Aorta (tissue), 5 donors: ENCODE results near the gene PARL. TPM values are rescaled to one million over a fixed set of nuclear protein-coding genes. Genes with fewer than 3 reads are reported as not detected.

Source experiments
- ATAC-seq: fragments of 200-7000 bp; cut with Tn5 transposase; one replicate; pipeline ENCODE4 v1.9.1; 2022; ENCODE audit warnings: moderate library complexity; ENCODE audit not compliant: low FRiP score
- DNase-seq, 2 donors: peaks; one replicate each; pipeline ENCODE4 v3.0.0-alpha.2; 2020
- H3K27ac ChIP-seq, 2 donors: one replicate each; pipeline ENCODE4 v1.5.1; 2013; ENCODE audit warnings: low read length in 2 of 2, mild to moderate bottlenecking in 2 of 2, moderate library complexity in 2 of 2, control low read depth in 1 of 2, inconsistent platforms in 1 of 2, low read depth in 1 of 2
- H3K27me3 ChIP-seq, 2 donors: one replicate each; pipeline ENCODE4 v1.6.1; 2013; ENCODE audit warnings: control low read depth in 1 of 2, low read length in 1 of 2, mild to moderate bottlenecking in 1 of 2, moderate library complexity in 1 of 2; ENCODE audit not compliant: insufficient read depth in 2 of 2, control insufficient read depth in 1 of 2
- H3K36me3 ChIP-seq, 2 donors: one replicate each; pipeline ENCODE4 v1.6.1; 2013; ENCODE audit warnings: control low read depth in 1 of 2, low read length in 1 of 2, mild to moderate bottlenecking in 1 of 2; ENCODE audit not compliant: insufficient read depth in 2 of 2, control insufficient read depth in 1 of 2
- H3K4me1 ChIP-seq, 2 donors: one replicate each; pipeline ENCODE4 v1.6.1; 2013; ENCODE audit warnings: low read length in 2 of 2, control low read depth in 1 of 2, mild to moderate bottlenecking in 1 of 2, moderate library complexity in 1 of 2; ENCODE audit not compliant: insufficient read depth in 2 of 2, control insufficient read depth in 1 of 2
- H3K4me3 ChIP-seq, 2 donors: one replicate each; pipeline ENCODE4 v1.5.1; 2013; ENCODE audit warnings: low read length in 2 of 2, control low read depth in 1 of 2, mild to moderate bottlenecking in 1 of 2
- H3K9me3 ChIP-seq: one replicate; pipeline ENCODE4 v1.6.1; 2013; ENCODE audit warnings: mild to moderate bottlenecking, low read length; ENCODE audit not compliant: control insufficient read depth
- WGBS, 2 donors: extraction: QIAGEN DNeasy Blood & Tissue Kit; methylation state at CpG; one replicate each; pipeline ENCODE4 v1.1.7; 2013; 5-methylcytosine and 5-hydroxymethylcytosine counted together
- intact Hi-C, 2 donors: fragments of 100-400 bp; cut with DNase I; formaldehyde crosslinking; loops; one replicate each; pipeline versions ENCODE4 v1.14.2 to v1.15.0; 2022
- polyA plus RNA-seq, 2 donors: library from polyadenylated mRNA; stranded (reverse); fragments of 200-250 nt; gene quantifications; one replicate each; pipeline ENCODE4 v1.2.3, GENCODE V29; 2013
- total RNA-seq, 2 donors: library from RNA; stranded (reverse); fragmentation: NEBNext Ultra II Directional; extraction: Animal tissue kit (Norgen Biotek cat#: 25700); gene quantifications; one replicate each; pipeline ENCODE4 v1.2.1, GENCODE V29; 2021
- donor health status: healthy with polysubstance abuse.
- donor health status: Bipolar disorder and iron deficiency.
- donor health status: DM: no; HTN: no; CAD: no.
- donor health status: DM: no; HTN: no; CAD: no.
- donor health status: DM: yes; HTN: yes; CAD: no.

Gene PARL
- total and polyA plus RNA-seq, 4 donors, result 49.5 to 76.4 (median 60.3) TPM

DNA sequence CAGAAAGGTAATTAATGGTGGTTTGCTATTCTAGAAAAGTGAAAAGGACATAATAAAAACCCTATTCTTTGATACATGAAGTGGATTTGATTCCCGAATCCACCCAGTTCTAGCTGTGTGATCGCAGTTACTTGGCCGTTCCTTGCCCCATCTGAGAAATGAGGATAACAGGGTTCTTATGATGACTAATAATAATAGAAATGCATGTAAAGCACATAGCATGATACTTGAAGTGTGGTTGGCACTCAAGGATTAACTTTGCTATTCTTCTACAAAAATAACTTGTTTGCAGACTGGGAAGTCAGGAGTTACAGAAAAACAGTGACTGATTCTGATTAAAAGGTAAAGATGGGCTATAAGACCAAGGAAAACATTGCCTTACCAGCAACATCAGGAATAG, 26.8 kb downstream of the PARL start:
- no peak overlapping the region for H3K27ac ChIP-seq
- H3K36me3 ChIP-seq, result peaks cover 0 to 2% of the 10 kb centered on the region in 2 donors
- ATAC-seq (no peak), DNase-seq (no peak)
- H3K4me3 ChIP-seq, result no peak overlapping the region
- H3K9me3 ChIP-seq, result no peaks in the 10 kb centered on the region
- no peaks in the 10 kb centered on the region for H3K27me3 ChIP-seq
- intact Hi-C loops, result no loop called here
- 92 to 93% methylated on average over 3 of the region's 3 CpGs for WGBS, 2 donors
- no peaks in the 10 kb centered on the region for H3K4me1 ChIP-seq

GRCh38 chr3:183854318-183855035, 30.2 kb downstream of the PARL start:
- H3K36me3 ChIP-seq, result peaks cover 0 to 2% of the 10 kb centered on the region in 2 donors
- intact Hi-C loops, result no loop called here
- no peaks in the 10 kb centered on the region for H3K4me1 ChIP-seq
- ATAC-seq (no peak), DNase-seq (no peak)
- no peak overlapping the region for H3K27ac ChIP-seq
- 66 to 81% methylated on average over 4 of the region's 4 CpGs for WGBS, 2 donors
- H3K4me3 ChIP-seq, result no peak overlapping the region
- H3K9me3 ChIP-seq, result no peaks in the 10 kb centered on the region
- H3K27me3 ChIP-seq, result no peaks in the 10 kb centered on the region

GRCh38 chr3:183845608-183846288, 38.9 kb downstream of the PARL start:
- Histone ChIP-seq H3K4me1 (no peaks in the 10 kb centered on the region), H3K4me3 (no peak overlapping the region), H3K9me3 (no peaks in the 10 kb centered on the region), H3K36me3 (peaks cover 0 to 6% of the 10 kb centered on the region in 2 donors), H3K27me3 (no peaks in the 10 kb centered on the region), H3K27ac (no peak overlapping the region)
- DNase-seq (no peak), ATAC-seq (no peak)
- intact Hi-C loops, result no loop called here
- WGBS, 2 donors, result 78 to 80% methylated on average over 13 of the region's 13 CpGs

DNA sequence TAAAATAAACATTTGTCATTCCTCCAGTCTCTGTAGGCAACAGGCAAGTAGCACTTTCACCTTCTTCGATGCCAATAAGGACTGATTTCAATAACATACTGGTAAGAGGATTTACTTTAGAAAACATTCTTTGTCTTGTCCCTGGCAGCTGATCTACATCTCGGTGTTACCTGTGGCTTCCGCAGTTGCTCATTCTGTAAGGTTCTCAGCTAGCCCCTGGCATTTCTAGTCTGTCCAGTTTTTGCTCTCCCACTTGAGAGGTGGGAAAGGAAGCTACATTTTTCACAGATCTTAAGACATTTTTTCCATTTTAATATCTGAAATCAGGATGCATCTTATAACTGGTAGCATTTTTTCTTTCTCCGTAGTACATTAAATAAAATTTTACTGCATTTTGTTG, 39.6 kb downstream of the PARL start:
- H3K27ac ChIP-seq, result no peak overlapping the region
- ATAC-seq (no peak), DNase-seq (no peak)
- peaks cover 0 to 6% of the 10 kb centered on the region in 2 donors for H3K36me3 ChIP-seq
- no peaks in the 10 kb centered on the region for H3K4me1 ChIP-seq
- no peak overlapping the region for H3K4me3 ChIP-seq
- no peaks in the 10 kb centered on the region for H3K27me3 ChIP-seq
- 93 to 94% methylated on average over 4 of the region's 4 CpGs for WGBS, 2 donors
- H3K9me3 ChIP-seq, result no peaks in the 10 kb centered on the region
- intact Hi-C loops, result no loop called here

- Histone ChIP-seq H3K27me3 (no peaks in the 10 kb centered on the region), H3K4me1 (no peaks in the 10 kb centered on the region), H3K27ac (no peak overlapping the region), H3K9me3 (no peaks in the 10 kb centered on the region), H3K4me3 (no peak overlapping the region), H3K36me3 (peaks cover 0 to 6% of the 10 kb centered on the region in 2 donors)
- ATAC-seq (no peak), DNase-seq (no peak)
- intact Hi-C loops, result no loop called here
- 73 to 78% methylated on average over 2 of the region's 2 CpGs for WGBS, 2 donors
Measured at GRCh38 chr3:183844606-183845005, 40.1 kb downstream of the PARL start.

GRCh38 chr3:183839751-183840150, 44.9 kb downstream of the PARL start:
- intact Hi-C loops, result no loop called here
- no peak for DNase-seq
- ATAC-seq, result no peak
- no peak overlapping the region for H3K27ac ChIP-seq
- peaks cover 0 to 3% of the 10 kb centered on the region in 2 donors for H3K36me3 ChIP-seq
- H3K9me3 ChIP-seq, result no peaks in the 10 kb centered on the region
- WGBS, 2 donors, result 96% methylated on average over 4 of the region's 4 CpGs
- no peaks in the 10 kb centered on the region for H3K4me1 ChIP-seq
- H3K4me3 ChIP-seq, result no peak overlapping the region
- no peaks in the 10 kb centered on the region for H3K27me3 ChIP-seq

DNA sequence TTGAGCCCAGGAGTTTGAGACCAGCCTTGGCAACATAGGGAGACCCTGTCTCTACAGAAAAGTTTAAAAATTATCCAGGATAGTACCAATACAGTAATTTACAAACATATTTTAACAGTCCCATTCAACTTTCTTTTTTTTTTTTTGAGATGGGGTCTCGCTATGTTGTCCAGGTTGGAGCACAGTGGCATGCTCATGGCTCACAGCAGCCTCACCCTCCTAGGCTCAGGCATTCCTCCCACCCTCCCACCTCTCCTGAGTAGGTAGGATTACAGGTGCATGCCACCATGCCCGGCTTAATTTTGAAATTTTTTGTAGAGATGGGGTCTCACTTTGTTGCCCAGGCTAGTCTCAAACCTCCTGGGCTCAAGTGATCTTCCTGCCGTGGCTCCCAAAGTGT, 46.8 kb downstream of the PARL start:
- H3K36me3 ChIP-seq, result peaks cover 0 to 4% of the 10 kb centered on the region in 2 donors

DNA sequence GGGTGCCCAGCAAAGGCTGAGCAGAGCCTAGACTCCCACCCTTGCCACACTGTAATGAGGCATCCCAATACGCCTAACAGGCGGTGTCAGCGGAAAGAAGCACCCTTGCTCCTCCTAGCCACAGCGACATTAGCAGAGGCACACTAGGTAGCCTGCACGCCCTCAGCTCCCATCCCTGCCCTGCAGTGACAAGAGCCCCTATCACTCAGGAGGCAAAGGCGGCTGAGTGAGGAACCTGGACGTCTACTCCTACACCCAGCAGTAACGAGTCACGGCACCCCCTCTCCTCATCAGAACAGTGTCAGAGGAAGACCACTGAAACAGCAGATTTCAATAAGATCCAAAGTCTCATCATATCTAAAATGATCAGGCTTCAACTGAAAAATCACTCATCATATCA, 47.3 kb downstream of the PARL start:
- Histone ChIP-seq H3K27ac (no peak overlapping the region), H3K36me3 (peaks cover 0 to 9% of the 10 kb centered on the region in 2 donors), H3K9me3 (no peaks in the 10 kb centered on the region), H3K4me3 (no peak overlapping the region), H3K4me1 (no peaks in the 10 kb centered on the region), H3K27me3 (no peaks in the 10 kb centered on the region)
- 92 to 95% methylated on average over 9 of the region's 9 CpGs for WGBS, 2 donors
- intact Hi-C loops, result no loop called here
- no peak for ATAC-seq
- no peak for DNase-seq

More for the DNA sequence above, 46.8 kb downstream of the PARL start:
- 99% methylated on average over 3 of the region's 3 CpGs for WGBS, 2 donors
- ATAC-seq (no peak), DNase-seq (no peak)
- no peak overlapping the region for H3K4me3 ChIP-seq
- no peaks in the 10 kb centered on the region for H3K4me1 ChIP-seq
- H3K27me3 ChIP-seq, result no peaks in the 10 kb centered on the region
- intact Hi-C loops, result no loop called here
- no peak overlapping the region for H3K27ac ChIP-seq
- no peaks in the 10 kb centered on the region for H3K9me3 ChIP-seq

- DNase-seq, result no peak
- H3K27ac ChIP-seq, result no peak overlapping the region
- H3K4me1 ChIP-seq, result no peaks in the 10 kb centered on the region
- WGBS, 2 donors, result 90 to 92% methylated on average over 6 of the region's 6 CpGs
- no peaks in the 10 kb centered on the region for H3K9me3 ChIP-seq
- no peak overlapping the region for H3K4me3 ChIP-seq
- H3K27me3 ChIP-seq, result no peaks in the 10 kb centered on the region
- intact Hi-C loops, result no loop called here
- ATAC-seq, result no peak
- H3K36me3 ChIP-seq, result peaks cover 0 to 10% of the 10 kb centered on the region in 2 donors
Measured at GRCh38 chr3:183833516-183833915, 51.2 kb downstream of the PARL start.
